Peyer's patch (tissue), 4 donors: Measurements from ENCODE around the gene NSMF.

Source experiments
- POLR2A ChIP-seq, 2 donors: fragments of 450-650 bp; IDR thresholded peaks; one replicate each; pipeline ENCODE4 v1.5.1; 2017; ENCODE audit warnings: antibody characterized with exemption in 2 of 2, mild to moderate bottlenecking in 2 of 2, moderate library complexity in 2 of 2
- TF ChIP-seq, protein P1 (sequence below), 6 experiments: fragments of 450-650 bp in 4 of 6; fragments of 200-600 bp in 2 of 6; sonication (generic) in 1 of 6; IDR thresholded peaks; one replicate each; pipeline ENCODE4 v1.5.1; 2017 to 2019; ENCODE audit warnings: antibody characterized with exemption in 6 of 6, mild to moderate bottlenecking in 3 of 6, moderate library complexity in 1 of 6

DNA sequence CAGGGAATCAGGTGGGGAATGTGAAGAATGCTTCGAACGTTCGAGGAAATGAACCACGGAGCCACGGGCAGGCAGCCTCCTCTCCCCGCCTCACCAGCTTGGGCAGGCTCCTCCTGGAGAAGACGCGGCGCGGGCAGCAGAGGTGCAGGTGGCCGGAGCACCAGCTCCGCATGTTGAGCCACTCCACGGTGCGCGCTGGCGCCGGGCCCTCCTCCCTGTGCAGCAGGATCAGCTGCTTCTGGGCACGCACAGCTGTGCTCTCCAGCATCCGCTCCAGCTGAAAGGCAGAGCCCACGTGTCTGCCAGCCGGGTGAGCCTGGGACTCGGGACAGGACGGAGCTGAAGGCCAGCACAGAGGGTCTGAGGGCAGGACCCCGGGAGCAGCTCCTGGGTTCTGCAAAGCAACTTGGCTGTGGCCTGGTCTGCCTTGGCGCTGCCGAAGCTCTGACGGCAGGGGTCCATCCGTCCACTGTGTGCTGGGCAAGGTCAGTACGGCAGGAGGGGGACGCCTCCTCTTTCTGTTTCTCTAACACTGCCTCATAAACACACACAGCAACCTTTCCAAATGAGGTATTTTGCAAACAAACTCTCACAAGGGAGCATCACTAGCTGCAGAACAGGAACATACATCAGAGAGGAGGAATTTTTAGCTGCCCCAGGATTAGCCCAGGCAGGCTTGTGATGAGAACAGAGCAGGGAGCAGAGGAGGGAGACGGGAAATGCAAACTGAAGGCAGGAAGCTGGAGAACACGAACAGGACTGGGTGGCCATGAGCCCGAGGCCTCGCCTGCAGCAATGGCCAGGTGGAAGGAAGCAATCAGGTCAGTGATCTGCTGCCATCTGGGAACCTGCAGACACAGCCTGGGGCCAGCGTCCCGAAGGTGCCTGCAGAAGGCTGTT, 20.1 kb upstream of the NSMF start:
- TF ChIP-seq, protein P1, sequence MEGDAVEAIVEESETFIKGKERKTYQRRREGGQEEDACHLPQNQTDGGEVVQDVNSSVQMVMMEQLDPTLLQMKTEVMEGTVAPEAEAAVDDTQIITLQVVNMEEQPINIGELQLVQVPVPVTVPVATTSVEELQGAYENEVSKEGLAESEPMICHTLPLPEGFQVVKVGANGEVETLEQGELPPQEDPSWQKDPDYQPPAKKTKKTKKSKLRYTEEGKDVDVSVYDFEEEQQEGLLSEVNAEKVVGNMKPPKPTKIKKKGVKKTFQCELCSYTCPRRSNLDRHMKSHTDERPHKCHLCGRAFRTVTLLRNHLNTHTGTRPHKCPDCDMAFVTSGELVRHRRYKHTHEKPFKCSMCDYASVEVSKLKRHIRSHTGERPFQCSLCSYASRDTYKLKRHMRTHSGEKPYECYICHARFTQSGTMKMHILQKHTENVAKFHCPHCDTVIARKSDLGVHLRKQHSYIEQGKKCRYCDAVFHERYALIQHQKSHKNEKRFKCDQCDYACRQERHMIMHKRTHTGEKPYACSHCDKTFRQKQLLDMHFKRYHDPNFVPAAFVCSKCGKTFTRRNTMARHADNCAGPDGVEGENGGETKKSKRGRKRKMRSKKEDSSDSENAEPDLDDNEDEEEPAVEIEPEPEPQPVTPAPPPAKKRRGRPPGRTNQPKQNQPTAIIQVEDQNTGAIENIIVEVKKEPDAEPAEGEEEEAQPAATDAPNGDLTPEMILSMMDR (IDR thresholded peaks at IDR 0.05): no peak
- no peak for TF ChIP-seq POLR2A (IDR thresholded peaks at IDR 0.05)
